NCI-H82 (cell line): ENCODE data around the gene CACNA1A.
"Not testable (repeated sequence)": the region's sequence is repeated elsewhere in the genome, so short reads cannot be mapped to it uniquely, and the experiment has no call there.

ENCODE experiments used
- DNase-seq: peaks from one replicate; lab custom pipeline; 2025; lab: John Stamatoyannopoulos, UW

Gene CACNA1A

GRCh38 chr19:13427273-13428051 is 78.8 kb downstream of the CACNA1A start:
- no peak for DNase-seq

GRCh38 chr19:13425875-13426274 is 80.4 kb downstream of the CACNA1A start:
- not testable (repeated sequence) for DNase-seq

GRCh38 chr19:13425151-13425550 is 81.1 kb downstream of the CACNA1A start:
- no peak for DNase-seq

GRCh38 chr19:13420780-13421179 is 85.5 kb downstream of the CACNA1A start:
- DNase-seq, result no peak

- no peak for DNase-seq
These were observed 89.2 kb downstream of the CACNA1A start for GRCh38 chr19:13417054-13417453.

- no peak for DNase-seq
These were observed 94.4 kb downstream of the CACNA1A start for GRCh38 chr19:13411899-13412298.

- no peak for DNase-seq
These were observed 95.3 kb downstream of the CACNA1A start for GRCh38 chr19:13410946-13411345.

- no peak for DNase-seq
These were observed 97.3 kb downstream of the CACNA1A start for GRCh38 chr19:13408889-13409518.

- DNase-seq, result no peak
These were observed 102.0 kb downstream of the CACNA1A start for GRCh38 chr19:13404236-13404635.

GRCh38 chr19:13401388-13401787 is 104.9 kb downstream of the CACNA1A start:
- peak; percentile 51 for DNase-seq

GRCh38 chr19:13400296-13400695 is 106.0 kb downstream of the CACNA1A start:
- DNase-seq, result no peak

GRCh38 chr19:13399746-13400145 is 106.5 kb downstream of the CACNA1A start:
- DNase-seq, result no peak

- no peak for DNase-seq
These were observed 107.2 kb downstream of the CACNA1A start for GRCh38 chr19:13398780-13399726.

- DNase-seq, result no peak
These were observed 108.1 kb downstream of the CACNA1A start for GRCh38 chr19:13398182-13398581.

- peak; percentile 69 for DNase-seq
These were observed 109.8 kb downstream of the CACNA1A start for GRCh38 chr19:13396250-13397080.

- no peak for DNase-seq
These were observed 123.7 kb downstream of the CACNA1A start for GRCh38 chr19:13382633-13382938.

GRCh38 chr19:13381827-13382632 is 124.2 kb downstream of the CACNA1A start:
- DNase-seq, result peak; percentile 22

GRCh38 chr19:13376537-13376936 is 129.7 kb downstream of the CACNA1A start:
- no peak for DNase-seq

GRCh38 chr19:13373599-13373998 is 132.7 kb downstream of the CACNA1A start:
- DNase-seq, result no peak

- no peak for DNase-seq
These were observed 135.3 kb downstream of the CACNA1A start for GRCh38 chr19:13370948-13371347.
